K562 (cell line): ENCODE data around the gene SON. TPM values are rescaled to one million over a fixed set of nuclear protein-coding genes. Genes with fewer than 3 reads are reported as not detected.

ENCODE experiments used
- ARNT ChIP-seq, 2 experiments: fragments of 450-650 bp; IDR thresholded peaks; 2 replicates each; pipeline ENCODE4 v1.6.1; 2016; ENCODE audit warnings: mild to moderate bottlenecking in 1 of 2
- BACH1 ChIP-seq: fragments of 200-800 bp; sonication (Bioruptor generic); IDR thresholded peaks from 2 replicates; pipeline ENCODE4 v1.6.1; 2016; ENCODE audit warnings: missing genetic modification characterization, missing compliant biosample characterization
- BCOR ChIP-seq: fragments of 450-650 bp; IDR thresholded peaks from 2 replicates; pipeline ENCODE4 v1.6.1; 2016
- CXXC5 ChIP-seq: fragments of 250-450 bp; sonication (Bioruptor Pico); IDR thresholded peaks from 2 replicates; pipeline ENCODE4 v1.8.0; 2022; ENCODE audit warnings: inconsistent platforms, mild to moderate bottlenecking, moderate library complexity
- FOXM1 ChIP-seq, 2 experiments: fragments of 450-650 bp in 1 of 2; sonication (generic) in 1 of 2; formaldehyde crosslinking in 1 of 2; IDR thresholded peaks; 2 replicates each; pipeline versions ENCODE4 v1.6.1 to v1.9.0; 2017 to 2022; ENCODE audit warnings: low read depth in 2 of 2, mild to moderate bottlenecking in 2 of 2, missing genetic modification reagents in 1 of 2, moderate library complexity in 1 of 2
- GTF2A2 ChIP-seq: IDR thresholded peaks from 2 replicates; pipeline ENCODE4 v1.6.1; 2016; ENCODE audit warnings: mild to moderate bottlenecking, missing genetic modification characterization, missing compliant biosample characterization
- HDGF ChIP-seq: fragments of 450-650 bp; IDR thresholded peaks from 2 replicates; pipeline ENCODE4 v1.6.1; 2016
- IFI16 ChIP-seq: fragments of 250-450 bp; sonication (Bioruptor Pico); IDR thresholded peaks from 2 replicates; pipeline ENCODE4 v2.1.2; 2022; ENCODE audit warnings: mild to moderate bottlenecking, inconsistent platforms
- KDM1A ChIP-seq, 2 experiments: fragments of 450-650 bp; IDR thresholded peaks; 2 replicates each; pipeline ENCODE4 v1.6.1; 2016; ENCODE audit warnings: mild to moderate bottlenecking in 2 of 2
- MED1 ChIP-seq: sonication (generic); formaldehyde crosslinking; IDR thresholded peaks from 2 replicates; pipeline ENCODE4 v1.8.1; 2023; ENCODE audit warnings: missing genetic modification reagents, borderline replicate concordance
- MYC ChIP-seq, 2 experiments: fragments of 250-450 bp in 1 of 2; sonication (Bioruptor Pico) in 1 of 2; IDR thresholded peaks; 2 replicates each; pipeline versions ENCODE4 v1.5.1 to v1.6.1; 2012 to 2021; ENCODE audit warnings: low read depth in 2 of 2, borderline replicate concordance in 1 of 2, improper control_type of control experiment in 1 of 2, low read length in 1 of 2, mild to moderate bottlenecking in 1 of 2, moderate library complexity in 1 of 2
- NR2C2 ChIP-seq, 2 experiments: fragments of 200-800 bp in 1 of 2; sonication (Bioruptor generic) in 1 of 2; sonication (generic) in 1 of 2; formaldehyde crosslinking in 1 of 2; IDR thresholded peaks; 2 replicates each; pipeline versions ENCODE4 v1.6.1 to v1.8.0; 2016 to 2022; ENCODE audit warnings: mild to moderate bottlenecking in 1 of 2, missing compliant biosample characterization in 1 of 2, missing genetic modification characterization in 1 of 2, missing genetic modification reagents in 1 of 2
- RFX5 ChIP-seq: IDR thresholded peaks from 2 replicates; pipeline ENCODE4 v1.6.1; 2011; ENCODE audit warnings: low read depth, mild to moderate bottlenecking, improper control_type of control experiment, low read length
- SMARCA5 ChIP-seq: fragments of 450-650 bp; IDR thresholded peaks from 2 replicates; pipeline ENCODE4 v1.6.1; 2016
- SREBF1 ChIP-seq: fragments of 150-350 bp; IDR thresholded peaks from 2 replicates; pipeline ENCODE4 v1.6.1; 2014; ENCODE audit warnings: antibody characterized with exemption, low read depth, low read length, borderline replicate concordance
- TAF9B ChIP-seq: fragments of 450-650 bp; IDR thresholded peaks from 2 replicates; pipeline ENCODE4 v1.6.1; 2018; ENCODE audit warnings: mild to moderate bottlenecking; ENCODE audit not compliant: partially characterized antibody
- U2AF1 ChIP-seq: fragments of 200-400 bp; formaldehyde crosslinking; optimal IDR thresholded peaks from 2 replicates; pipeline ENCODE3; 2017; ENCODE audit warnings: mild to moderate bottlenecking, low read depth, low read length, moderate library complexity
- USF1 ChIP-seq: sonication (generic); formaldehyde crosslinking; IDR thresholded peaks from 2 replicates; pipeline ENCODE4 v1.9.0; 2022; ENCODE audit warnings: mild to moderate bottlenecking, missing genetic modification reagents
- ZNF780A ChIP-seq: fragments of 250-450 bp; sonication (Bioruptor Pico); IDR thresholded peaks from 2 replicates; pipeline ENCODE4 v1.5.0; 2021; ENCODE audit warnings: mild to moderate bottlenecking
- ZSCAN29 ChIP-seq: fragments of 450-650 bp; IDR thresholded peaks from 2 replicates; pipeline ENCODE4 v1.6.1; 2017
- polyA plus RNA-seq, 8 experiments: library from polyadenylated mRNA; depleted of rRNA in 4 of 8; stranded (reverse) in 5 of 8; unstranded in 3 of 8; fragments of >200 nt; fragmentation: Nextera tagmentation in 2 of 8; fragmentation: Illumina TruSeq in 1 of 8; extraction: Ambion mirVana in 2 of 8; extraction: Trizol in 1 of 8; gene quantifications; 2 replicates each; pipeline versions ENCODE4 v1.2.1 to v1.2.3, GENCODE V29; 2011 to 2014; ENCODE audit warnings: inconsistent platforms in 1 of 8, missing spikeins in 1 of 8
- total RNA-seq, 7 experiments: library from RNA; depleted of rRNA in 6 of 7; stranded (reverse); fragments of >200 nt in 6 of 7; fragmentation: Illumina TruSeq in 2 of 7; extraction: Trizol in 2 of 7; gene quantifications; 2 replicates each; pipeline versions ENCODE4 v1.2.1 to v1.2.3, GENCODE V29; 2011 to 2021; ENCODE audit warnings: low replicate concordance in 1 of 7
- TF ChIP-seq, protein P1 (sequence below), 2 experiments: fragments of 450-650 bp; IDR thresholded peaks; 2 replicates each; pipeline ENCODE4 v1.6.1; 2016
- TF ChIP-seq, protein P2 (sequence below): fragments of 250-450 bp; sonication (Bioruptor Pico); IDR thresholded peaks from 2 replicates; pipeline ENCODE4 v1.9.0; 2021; ENCODE audit warnings: mild to moderate bottlenecking

SON gene
- total and polyA plus RNA-seq, 9 of the 15 experiments (the other 6 are each of a cell fraction or from before 2014, with no cell fraction given): 105 to 742 (median 187) TPM

DNA sequence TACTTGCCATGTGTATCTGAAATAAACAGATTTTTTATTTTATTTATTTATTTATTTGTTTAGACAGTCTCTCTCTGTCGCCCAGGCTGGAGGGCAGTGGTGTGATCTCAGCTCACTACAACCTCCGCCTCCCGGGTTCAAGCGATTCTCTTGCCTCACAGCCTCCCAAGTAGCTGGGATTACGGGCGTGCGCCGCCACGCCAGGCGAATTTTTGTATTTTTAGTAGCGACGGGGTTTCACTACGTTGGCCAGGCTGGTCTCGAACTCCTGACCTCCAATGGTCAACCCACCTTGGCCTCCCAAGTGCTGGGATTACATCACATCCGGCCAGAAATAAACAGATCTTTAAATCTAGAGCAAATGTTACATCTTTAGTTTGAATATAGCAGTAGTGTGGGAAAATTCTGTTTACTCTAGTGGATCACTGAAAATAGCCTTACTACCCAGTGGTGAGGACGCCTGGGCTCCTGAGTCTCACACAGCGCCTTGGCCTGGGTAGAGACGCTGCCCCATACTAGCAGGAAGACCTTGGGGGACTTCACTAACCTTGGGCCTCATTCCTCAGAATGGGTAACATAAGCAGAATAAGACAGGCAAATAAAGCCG, 1.6 kb upstream of the SON start (continued):
- 0 out of 2 replicates have a peak, but pooled peaks have one; percentile 23 for TF ChIP-seq CXXC5 (CRISPR knock-in tag)
- TF ChIP-seq, protein P1, sequence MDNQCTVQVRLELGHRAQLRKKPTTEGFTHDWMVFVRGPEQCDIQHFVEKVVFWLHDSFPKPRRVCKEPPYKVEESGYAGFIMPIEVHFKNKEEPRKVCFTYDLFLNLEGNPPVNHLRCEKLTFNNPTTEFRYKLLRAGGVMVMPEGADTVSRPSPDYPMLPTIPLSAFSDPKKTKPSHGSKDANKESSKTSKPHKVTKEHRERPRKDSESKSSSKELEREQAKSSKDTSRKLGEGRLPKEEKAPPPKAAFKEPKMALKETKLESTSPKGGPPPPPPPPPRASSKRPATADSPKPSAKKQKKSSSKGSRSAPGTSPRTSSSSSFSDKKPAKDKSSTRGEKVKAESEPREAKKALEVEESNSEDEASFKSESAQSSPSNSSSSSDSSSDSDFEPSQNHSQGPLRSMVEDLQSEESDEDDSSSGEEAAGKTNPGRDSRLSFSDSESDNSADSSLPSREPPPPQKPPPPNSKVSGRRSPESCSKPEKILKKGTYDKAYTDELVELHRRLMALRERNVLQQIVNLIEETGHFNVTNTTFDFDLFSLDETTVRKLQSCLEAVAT (IDR thresholded peaks at IDR 0.05): 0 out of 4 replicates have a peak, but pooled peaks have one; percentile 10 to 39
- TF ChIP-seq IFI16 (CRISPR knock-in tag): no peak
- peak; percentile 91 for TF ChIP-seq BCOR
- TF ChIP-seq TAF9B: no peak
- TF ChIP-seq, protein P2, sequence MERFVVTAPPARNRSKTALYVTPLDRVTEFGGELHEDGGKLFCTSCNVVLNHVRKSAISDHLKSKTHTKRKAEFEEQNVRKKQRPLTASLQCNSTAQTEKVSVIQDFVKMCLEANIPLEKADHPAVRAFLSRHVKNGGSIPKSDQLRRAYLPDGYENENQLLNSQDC (CRISPR knock-in tag): no peak
- TF ChIP-seq BACH1 (tag): 0 out of 2 replicates have a peak, but pooled peaks have one; percentile 6
- TF ChIP-seq ARNT (IDR thresholded peaks at IDR 0.05): peak in 1 of 2 experiments; percentile 38; a peak in 2 of 4 replicates
- no peak for TF ChIP-seq U2AF1
- TF ChIP-seq ZSCAN29: no peak
- TF ChIP-seq NR2C2 (CRISPR knock-in tag; IDR thresholded peaks at IDR 0.05): no peak
- TF ChIP-seq NR2C2 (tag; IDR thresholded peaks at IDR 0.05): 0 out of 2 replicates have a peak, but pooled peaks have one; percentile 46
- TF ChIP-seq SMARCA5: peak; percentile 87
- TF ChIP-seq GTF2A2 (tag): no peak
- peak; percentile 32; the same call in 1 of the 2 replicates for TF ChIP-seq MYC (IDR thresholded peaks at IDR 0.05; ENCODE audit: low read depth, low read length)
- no peak for TF ChIP-seq MYC (CRISPR knock-in tag; IDR thresholded peaks at IDR 0.05; ENCODE audit: borderline replicate concordance, low read depth)
- no peak for TF ChIP-seq ZNF780A
- 0 out of 2 replicates have a peak, but pooled peaks have one; percentile 31 for TF ChIP-seq HDGF
- no peak for TF ChIP-seq SREBF1
- TF ChIP-seq KDM1A (IDR thresholded peaks at IDR 0.05): peak in 1 of 2 experiments; percentile 76; a peak in 2 of 4 replicates
- TF ChIP-seq USF1: no peak
- TF ChIP-seq RFX5: no peak
- 0 out of 2 replicates have a peak, but pooled peaks have one; percentile 17 for TF ChIP-seq FOXM1 (IDR thresholded peaks at IDR 0.05; ENCODE audit: low read depth)
- no peak for TF ChIP-seq FOXM1 (CRISPR knock-in tag; IDR thresholded peaks at IDR 0.05; ENCODE audit: low read depth)
- TF ChIP-seq MED1 (CRISPR knock-in tag): no peak
